ENCODE results near the gene ZCWPW1.
A peak's percentile ranks its signal among the peaks of the same experiment; 100 is the strongest.

GRCh38 chr7:100407285-100408180 lies 21.0 kb downstream of the ZCWPW1 start:
- TF ChIP-seq POLR2A (IDR thresholded peaks at IDR 0.05; ENCODE audit: extremely low read depth, insufficient read length), result no peak
- peak; percentile 94 for TF ChIP-seq CTCF (IDR thresholded peaks at IDR 0.05; ENCODE audit: low read depth, low read length)
- no peak for TF ChIP-seq MYC (IDR thresholded peaks at IDR 0.05; ENCODE audit: low read depth, low read length)
